Measurements from ENCODE around the gene SEPTIN12. TPM values are rescaled to one million over a fixed set of nuclear protein-coding genes. Genes with fewer than 3 reads are reported as not detected.

SEPTIN12 gene
- total RNA-seq, 1 donor from 2014 or later, result 0.96 TPM

GRCh38 chr16:4811773-4812172 is 23.6 kb upstream of the SEPTIN12 start:
- Mint-ChIP-seq H3K4me3 (ENCODE audit: unreplicated experiment) (no peak overlapping the region), H3K27ac (ENCODE audit: unreplicated experiment) (no peak overlapping the region), H3K4me1 (ENCODE audit: low read depth, unreplicated experiment) (no peaks in the 10 kb centered on the region), H3K9me3 (ENCODE audit: unreplicated experiment) (peaks cover 6% of the 10 kb centered on the region), H3K27me3 (ENCODE audit: unreplicated experiment) (peaks cover 3% of the 10 kb centered on the region), H3K36me3 (ENCODE audit: unreplicated experiment) (no peaks in the 10 kb centered on the region)
- no peak for TF ChIP-seq CTCF (IDR thresholded peaks at IDR 0.05; ENCODE audit: partially characterized antibody, unreplicated experiment)
- no peak for DNase-seq

- no peak for DNase-seq
- Mint-ChIP-seq H3K36me3 (ENCODE audit: unreplicated experiment) (no peaks in the 10 kb centered on the region), H3K27ac (ENCODE audit: unreplicated experiment) (no peak overlapping the region), H3K4me1 (ENCODE audit: low read depth, unreplicated experiment) (no peaks in the 10 kb centered on the region), H3K27me3 (ENCODE audit: unreplicated experiment) (peaks cover 3% of the 10 kb centered on the region), H3K9me3 (ENCODE audit: unreplicated experiment) (peaks cover 6% of the 10 kb centered on the region), H3K4me3 (ENCODE audit: unreplicated experiment) (no peak overlapping the region)
- TF ChIP-seq CTCF (IDR thresholded peaks at IDR 0.05; ENCODE audit: partially characterized antibody, unreplicated experiment), result no peak
These were observed 23.1 kb upstream of the SEPTIN12 start for GRCh38 chr16:4811242-4811641.

- no peak for DNase-seq
- peaks cover 11% of the 10 kb centered on the region for H3K27me3 Mint-ChIP-seq (ENCODE audit: unreplicated experiment)
- no peak overlapping the region for H3K27ac Mint-ChIP-seq (ENCODE audit: unreplicated experiment)
- H3K9me3 Mint-ChIP-seq (ENCODE audit: unreplicated experiment), result peaks cover 8% of the 10 kb centered on the region
- no peak overlapping the region for H3K4me3 Mint-ChIP-seq (ENCODE audit: unreplicated experiment)
- H3K4me1 Mint-ChIP-seq (ENCODE audit: low read depth, unreplicated experiment), result peaks cover 13% of the 10 kb centered on the region
- no peak for TF ChIP-seq CTCF (IDR thresholded peaks at IDR 0.05; ENCODE audit: partially characterized antibody, unreplicated experiment)
- no peaks in the 10 kb centered on the region for H3K36me3 Mint-ChIP-seq (ENCODE audit: unreplicated experiment)
These were observed 18.1 kb upstream of the SEPTIN12 start for GRCh38 chr16:4806280-4806679.

- DNase-seq, result no peak
- no peak for TF ChIP-seq CTCF (IDR thresholded peaks at IDR 0.05; ENCODE audit: partially characterized antibody, unreplicated experiment)
- Mint-ChIP-seq H3K27me3 (ENCODE audit: unreplicated experiment) (peaks cover 13% of the 10 kb centered on the region), H3K4me3 (ENCODE audit: unreplicated experiment) (no peak overlapping the region), H3K36me3 (ENCODE audit: unreplicated experiment) (no peaks in the 10 kb centered on the region), H3K9me3 (ENCODE audit: unreplicated experiment) (peaks cover 10% of the 10 kb centered on the region), H3K4me1 (ENCODE audit: low read depth, unreplicated experiment) (peaks cover 21% of the 10 kb centered on the region), H3K27ac (ENCODE audit: unreplicated experiment) (no peak overlapping the region)
These were observed 17.1 kb upstream of the SEPTIN12 start for GRCh38 chr16:4805231-4805630.

GRCh38 chr16:4803898-4804762 is 16.0 kb upstream of the SEPTIN12 start:
- Mint-ChIP-seq H3K4me3 (ENCODE audit: unreplicated experiment) (peak overlapping the region; percentile 88), H3K9me3 (ENCODE audit: unreplicated experiment) (peaks cover 10% of the 10 kb centered on the region), H3K36me3 (ENCODE audit: unreplicated experiment) (no peaks in the 10 kb centered on the region), H3K27ac (ENCODE audit: unreplicated experiment) (peak overlapping the region; percentile 94), H3K4me1 (ENCODE audit: low read depth, unreplicated experiment) (peaks cover 22% of the 10 kb centered on the region), H3K27me3 (ENCODE audit: unreplicated experiment) (peaks cover 13% of the 10 kb centered on the region)
- no peak for DNase-seq
- TF ChIP-seq CTCF (IDR thresholded peaks at IDR 0.05; ENCODE audit: partially characterized antibody, unreplicated experiment), result no peak
